ENCODE results near the gene CPNE5. TPM values are rescaled to one million over a fixed set of nuclear protein-coding genes. Genes with fewer than 3 reads are reported as not detected.

Gene CPNE5
- total and polyA plus RNA-seq, 9 of the 15 experiments (the other 6 are each of a cell fraction or from before 2014, with no cell fraction given): 0.14 to 1.0 (median 0.46) TPM; not detected in 2

DNA sequence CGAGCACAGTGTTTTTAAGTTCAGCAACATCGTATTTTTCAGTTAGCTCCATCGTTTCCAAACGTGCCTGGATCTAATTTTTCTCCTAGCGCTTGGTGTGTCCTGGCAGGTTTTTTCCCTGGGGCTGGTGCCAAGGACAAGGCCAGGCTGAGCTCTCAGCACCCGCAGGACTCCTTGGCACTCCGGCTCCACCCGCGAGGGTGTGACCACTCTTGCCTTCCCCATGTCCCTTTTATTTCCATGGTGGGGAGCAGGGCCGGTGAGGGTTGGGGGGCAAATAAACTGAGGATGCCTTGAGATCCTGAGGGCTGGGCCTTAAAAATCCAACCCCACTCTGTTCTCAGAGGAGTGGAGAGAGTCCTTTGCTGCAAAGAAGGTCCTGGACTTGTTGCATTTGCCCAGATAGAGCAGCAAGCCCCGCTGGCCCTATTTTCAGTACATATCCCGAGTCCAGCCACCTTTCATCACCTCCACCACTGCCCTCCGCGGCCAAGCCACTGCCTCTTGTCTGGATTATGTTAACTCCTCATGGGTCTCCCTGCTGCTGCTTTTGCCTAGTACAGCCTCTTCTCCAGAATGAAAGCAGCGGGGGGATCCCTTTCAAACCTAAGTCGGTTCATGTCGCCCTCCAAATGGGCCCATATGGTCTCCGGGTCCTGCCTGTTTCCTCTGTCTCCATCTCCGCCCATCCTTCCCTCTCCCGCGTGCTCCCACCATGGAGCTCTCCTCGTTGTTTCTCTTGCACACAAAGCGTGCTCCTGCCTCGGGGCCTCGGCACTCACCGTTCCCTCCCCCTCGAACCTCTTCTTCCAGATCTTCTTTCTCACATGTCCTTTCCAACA is 146.2 kb downstream of the CPNE5 start:
- H2AFZ ChIP-seq (ENCODE audit: low read depth, low read length): no peak overlapping the region
- TF ChIP-seq PHB (CRISPR knock-in tag; IDR thresholded peaks at IDR 0.05) (no peak), E2F5 (CRISPR knock-in tag; IDR thresholded peaks at IDR 0.05) (no peak), TEAD2 (tag; IDR thresholded peaks at IDR 0.05) (no peak), ATF4 (CRISPR knock-in tag; IDR thresholded peaks at IDR 0.05) (no peak), MCM2 (IDR thresholded peaks at IDR 0.05; ENCODE audit: low read depth) (no peak), MTA3 (IDR thresholded peaks at IDR 0.05; ENCODE audit: borderline replicate concordance) (no peak), ZNF232 (CRISPR knock-in tag; IDR thresholded peaks at IDR 0.05) (no peak), SMAD2 (IDR thresholded peaks at IDR 0.05; ENCODE audit: low read depth, low read length) (no peak), ZNF507 (tag; conservative IDR thresholded peaks at IDR 0.05) (no peak), MTF1 (CRISPR knock-in tag; IDR thresholded peaks at IDR 0.05; ENCODE audit: borderline replicate concordance) (no peak), SFPQ (IDR thresholded peaks at IDR 0.05; ENCODE audit: low read depth, low read length) (no peak), ZNF717 (CRISPR knock-in tag; IDR thresholded peaks at IDR 0.05) (no peak), HMGXB4 (CRISPR knock-in tag; IDR thresholded peaks at IDR 0.05) (no peak), CBX1 (IDR thresholded peaks at IDR 0.05; ENCODE audit: low read depth) (no peak)
- TF ChIP-seq, protein P1, sequence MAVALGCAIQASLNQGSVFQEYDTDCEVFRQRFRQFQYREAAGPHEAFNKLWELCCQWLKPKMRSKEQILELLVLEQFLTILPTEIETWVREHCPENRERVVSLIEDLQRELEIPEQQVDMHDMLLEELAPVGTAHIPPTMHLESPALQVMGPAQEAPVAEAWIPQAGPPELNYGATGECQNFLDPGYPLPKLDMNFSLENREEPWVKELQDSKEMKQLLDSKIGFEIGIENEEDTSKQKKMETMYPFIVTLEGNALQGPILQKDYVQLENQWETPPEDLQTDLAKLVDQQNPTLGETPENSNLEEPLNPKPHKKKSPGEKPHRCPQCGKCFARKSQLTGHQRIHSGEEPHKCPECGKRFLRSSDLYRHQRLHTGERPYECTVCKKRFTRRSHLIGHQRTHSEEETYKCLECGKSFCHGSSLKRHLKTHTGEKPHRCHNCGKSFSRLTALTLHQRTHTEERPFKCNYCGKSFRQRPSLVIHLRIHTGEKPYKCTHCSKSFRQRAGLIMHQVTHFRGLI (CRISPR knock-in tag; IDR thresholded peaks at IDR 0.05): no peak

More for the DNA sequence above, 146.2 kb downstream of the CPNE5 start:
- Histone ChIP-seq H3K27me3 (ENCODE audit: control insufficient read depth in 2 of 2, insufficient read depth in 2 of 2, low read length in 2 of 2) (peaks cover 21 to 32% of the 10 kb centered on the region in 2 experiments), H3K4me1 (replicated peaks in 1 of 2; ENCODE audit: control insufficient read depth in 2 of 2, insufficient read depth in 2 of 2, low read length in 2 of 2) (no peaks in the 10 kb centered on the region; a peak in 1 of 5 replicates), H4K20me1 (replicated peaks; ENCODE audit: control insufficient read depth, insufficient read depth, low read length) (0 out of 2 replicates have a peak, but pooled peaks cover 5% of the 10 kb centered on the region), H3K9ac (ENCODE audit: insufficient read depth in 1 of 2, low read depth in 2 of 2, low read length in 2 of 2) (peak overlapping the region in 1 of 2 experiments; percentile 67; a peak in 2 of 4 replicates), H3K79me2 (ENCODE audit: control insufficient read depth, insufficient read depth, low read length) (no peaks in the 10 kb centered on the region), H3K4me2 (ENCODE audit: insufficient read depth, low read length) (no peak overlapping the region), H3K9me1 (ENCODE audit: control insufficient read depth, insufficient read depth, low read length) (no peaks in the 10 kb centered on the region), H3K9me3 (replicated peaks; ENCODE audit: control insufficient read depth, insufficient read depth, low read depth, low read length) (no peaks in the 10 kb centered on the region), H3K4me3 (no peak overlapping the region), H3K36me3 (ENCODE audit: control insufficient read depth, insufficient read depth, low read length) (no peaks in the 10 kb centered on the region), H3K27ac (ENCODE audit: extremely low read depth, low read depth, low read length) (no peak overlapping the region)
- in situ Hi-C loops (cut with MboI): no loop called here
- ATAC-seq (no peak), FAIRE-seq (no peak), DNase-seq (ENCODE audit: extremely low read depth in 1 of 4, low spot score in 3 of 4) (no peak)
- WGBS (ENCODE audit: insufficient coverage, low coverage, missing lambda C conversion rate): 24% methylated on average over 27 of the region's 27 CpGs
- POLR2A ChIA-PET: interaction anchor here (1.0 to 1.4 kb wide), 3 partner anchors 32 to 97 kb away, joined by 3 to 4 read pairs (median 3); no protein-coding TSS in a partner anchor
- intact Hi-C loops (cut with micrococcal nuclease): no loop called here
- BruUV-seq (replicated peaks): no TSS peak
- CTCF ChIA-PET (ENCODE audit: low intra/inter-chr PET ratio): no interaction called here
